OCI-LY7 (cell line): ENCODE results near the gene POLR1E. TPM values are rescaled to one million over a fixed set of nuclear protein-coding genes. Genes with fewer than 3 reads are reported as not detected.

Experiments
- BruUV-seq: library from RNA; stranded (reverse); fragments of 400-500 nt; replicated peaks from 2 replicates; lab custom pipeline; 2021; lab: Mats Ljungman, UMichigan
- CTCF ChIA-PET: fragments of 300-600 bp; sonication (Branson Sonifier 250); formaldehyde crosslinking; loops from one replicate; lab custom pipeline; 2022; ENCODE audit warnings: antibody characterized with exemption; ENCODE audit not compliant: unreplicated experiment; lab: Charles Lee
- POLR2A ChIA-PET: fragments of 300-600 bp; sonication (Branson Sonifier 250); formaldehyde crosslinking; loops from one replicate; lab custom pipeline; 2022; ENCODE audit warnings: antibody characterized with exemption; lab: Charles Lee
- DNase-seq: peaks from one replicate; pipeline ENCODE4 v3.0.0-alpha.2; 2015; ENCODE audit warnings: low spot score
- H2AFZ ChIP-seq: fragments of 200-600 bp; sonication (generic), shearing (Covaris generic); 2 replicates; pipeline ENCODE4 v1.6.1; 2014; ENCODE audit warnings: mild to moderate bottlenecking, antibody characterized with exemption, low read length, moderate library complexity
- H3K27ac ChIP-seq: fragments of 200-600 bp; sonication (generic); 2 replicates; pipeline ENCODE4 v1.5.1; 2014; ENCODE audit warnings: mixed run types, low read depth, mild to moderate bottlenecking, moderate library complexity, low read length, inconsistent platforms; ENCODE audit not compliant: poor library complexity, severe bottlenecking
- H3K36me3 ChIP-seq: fragments of 200-600 bp; sonication (generic); 2 replicates; pipeline ENCODE4 v1.6.1; 2014; ENCODE audit warnings: mild to moderate bottlenecking, antibody characterized with exemption, low read length, moderate library complexity, mixed read lengths; ENCODE audit not compliant: insufficient read depth
- H3K4me1 ChIP-seq: fragments of 200-600 bp; sonication (generic); 2 replicates; pipeline ENCODE4 v1.5.1; 2014; ENCODE audit warnings: mild to moderate bottlenecking, low read length; ENCODE audit not compliant: insufficient read depth, poor library complexity, severe bottlenecking
- H3K4me2 ChIP-seq: fragments of 200-600 bp; sonication (generic); 2 replicates; pipeline ENCODE4 v1.6.1; 2014; ENCODE audit warnings: mild to moderate bottlenecking, low read length
- H3K4me3 ChIP-seq: fragments of 200-600 bp; sonication (generic); 2 replicates; pipeline ENCODE4 v1.5.1; 2014; ENCODE audit warnings: mild to moderate bottlenecking, low read depth, low read length; ENCODE audit not compliant: poor library complexity, severe bottlenecking
- H3K79me2 ChIP-seq: fragments of 200-600 bp; sonication (generic); 2 replicates; pipeline ENCODE4 v1.6.1; 2016; ENCODE audit warnings: low read depth, mild to moderate bottlenecking, low read length, moderate library complexity, mixed read lengths; ENCODE audit not compliant: insufficient read depth
- H3K9me2 ChIP-seq: fragments of 200-600 bp; sonication (generic); 2 replicates; pipeline ENCODE4 v1.6.1; 2016; ENCODE audit warnings: mild to moderate bottlenecking, low read length, mixed read lengths; ENCODE audit not compliant: insufficient read depth
- H3K9me3 ChIP-seq: fragments of 200-600 bp; sonication (generic); 2 replicates; pipeline ENCODE4 v1.6.1; 2014; ENCODE audit warnings: mild to moderate bottlenecking, mixed run types, low read length, mixed read lengths
- H4K20me1 ChIP-seq: fragments of 200-600 bp; sonication (generic); 2 replicates; pipeline ENCODE4 v1.6.1; 2014; ENCODE audit warnings: mild to moderate bottlenecking, antibody characterized with exemption, low read length, moderate library complexity, mixed read lengths; ENCODE audit not compliant: insufficient read depth
- CTCF ChIP-seq: fragments of 200-600 bp; sonication (generic); conservative IDR thresholded peaks from 2 replicates; pipeline ENCODE4 v1.5.1; 2014; ENCODE audit warnings: mild to moderate bottlenecking, antibody characterized with exemption, low read length, moderate library complexity, mixed read lengths
- EZH2phosphoT487 ChIP-seq: fragments of 200-600 bp; sonication (generic); IDR thresholded peaks from 2 replicates; pipeline ENCODE4 v1.6.1; 2018; ENCODE audit warnings: low read depth, borderline replicate concordance, mild to moderate bottlenecking, mixed run types, antibody characterized with exemption, low read length, moderate library complexity, mixed read lengths
- intact Hi-C: fragments of 100-400 bp; cut with micrococcal nuclease; formaldehyde crosslinking; loops from one replicate; pipeline ENCODE4 v1.10.0; 2022; ENCODE audit not compliant: unreplicated experiment
- total RNA-seq, 2 experiments: library from RNA; depleted of rRNA in 1 of 2; stranded (reverse); fragments of >200 nt in 1 of 2; shearing (Covaris generic) in 1 of 2; gene quantifications; 2 replicates each; pipeline ENCODE4 v1.2.3, GENCODE V29; 2014 to 2022

Gene POLR1E
- total RNA-seq, 2 experiments from 2014 or later, result 44.3 to 47.6 TPM

GRCh38 chr9:37514999-37515398 lies 29.3 kb downstream of the POLR1E start:
- DNase-seq, result no peak
- Histone ChIP-seq H3K9me2 (no peaks in the 10 kb centered on the region), H3K79me2 (no peaks in the 10 kb centered on the region), H3K36me3 (0 out of 2 replicates have a peak, but pooled peaks cover 4% of the 10 kb centered on the region), H2AFZ (no peak overlapping the region), H3K4me3 (no peak overlapping the region), H3K27ac (no peak overlapping the region), H4K20me1 (no peaks in the 10 kb centered on the region), H3K4me1 (peaks cover 4% of the 10 kb centered on the region), H3K4me2 (no peak overlapping the region), H3K9me3 (no peaks in the 10 kb centered on the region)
- no TSS peak for BruUV-seq
- intact Hi-C loops, result no loop called here
- CTCF ChIA-PET, result no interaction called here
- POLR2A ChIA-PET, result no interaction called here
- TF ChIP-seq EZH2phosphoT487, result no peak
- no peak for TF ChIP-seq CTCF

- peaks cover 4% of the 10 kb centered on the region for H3K4me1 ChIP-seq
- no peaks in the 10 kb centered on the region for H4K20me1 ChIP-seq
- no TSS peak for BruUV-seq
- no peak overlapping the region for H3K4me2 ChIP-seq
- ChIA-PET POLR2A (interaction anchor here (0.6 kb wide), 1 partner anchor 34 kb away, joined by 4 read pairs; no protein-coding TSS in a partner anchor), CTCF (no interaction called here)
- no peak overlapping the region for H3K27ac ChIP-seq
- H3K9me2 ChIP-seq, result no peaks in the 10 kb centered on the region
- DNase-seq, result no peak
- no peak for TF ChIP-seq CTCF
- TF ChIP-seq EZH2phosphoT487, result no peak
- no peak overlapping the region for H3K4me3 ChIP-seq
- no peak overlapping the region for H2AFZ ChIP-seq
- H3K79me2 ChIP-seq, result no peaks in the 10 kb centered on the region
- H3K36me3 ChIP-seq, result 0 out of 2 replicates have a peak, but pooled peaks cover 4% of the 10 kb centered on the region
- no peaks in the 10 kb centered on the region for H3K9me3 ChIP-seq
- intact Hi-C loops, result no loop called here
Measured at GRCh38 chr9:37515620-37516258, 30.0 kb downstream of the POLR1E start.

GRCh38 chr9:37517923-37518322 lies 32.2 kb downstream of the POLR1E start:
- BruUV-seq, result no TSS peak
- TF ChIP-seq CTCF (no peak), EZH2phosphoT487 (no peak)
- intact Hi-C loops, result no loop called here
- Histone ChIP-seq H3K4me1 (no peaks in the 10 kb centered on the region), H3K36me3 (peaks cover 4% of the 10 kb centered on the region; the same call in 1 of the 2 replicates), H3K4me3 (no peak overlapping the region), H3K79me2 (no peaks in the 10 kb centered on the region), H3K9me2 (no peaks in the 10 kb centered on the region), H3K9me3 (no peaks in the 10 kb centered on the region), H3K27ac (no peak overlapping the region), H3K4me2 (no peak overlapping the region), H4K20me1 (no peaks in the 10 kb centered on the region), H2AFZ (no peak overlapping the region)
- CTCF ChIA-PET, result no interaction called here
- POLR2A ChIA-PET, result no interaction called here
- DNase-seq, result no peak
